Endodermal cell (in vitro differentiated cells): ENCODE results near the gene DNAJC5G. TPM values are rescaled to one million over a fixed set of nuclear protein-coding genes. Genes with fewer than 3 reads are reported as not detected.

ENCODE experiments used
- DNase-seq: peaks from one replicate; pipeline ENCODE4 v3.0.0-alpha.2; 2017
- H3K27ac ChIP-seq: 2 replicates; pipeline ENCODE4 v1.5.1; 2013; ENCODE audit warnings: mild to moderate bottlenecking, low read depth, low read length, moderate library complexity
- H3K27me3 ChIP-seq: 2 replicates; pipeline ENCODE4 v1.6.1; 2013; ENCODE audit warnings: mild to moderate bottlenecking, low read length, moderate library complexity; ENCODE audit not compliant: insufficient read depth, control insufficient read depth, poor library complexity, severe bottlenecking
- H3K36me3 ChIP-seq: 2 replicates; pipeline ENCODE4 v1.7.0; 2013; ENCODE audit warnings: mild to moderate bottlenecking, low read length, moderate library complexity; ENCODE audit not compliant: control insufficient read depth, insufficient read depth
- H3K4me1 ChIP-seq: one replicate; pipeline ENCODE4 v1.7.0; 2013; ENCODE audit warnings: low read length; ENCODE audit not compliant: control insufficient read depth, insufficient read depth
- H3K4me3 ChIP-seq: 2 replicates; pipeline ENCODE4 v1.5.1; 2013; ENCODE audit warnings: mild to moderate bottlenecking, low read length, moderate library complexity
- H3K9ac ChIP-seq: 2 replicates; pipeline ENCODE4 v1.6.1; 2013; ENCODE audit warnings: mild to moderate bottlenecking, low read length, moderate library complexity; ENCODE audit not compliant: poor library complexity, severe bottlenecking; ENCODE audit errors: extremely low read depth
- H3K9me3 ChIP-seq: 2 replicates; pipeline ENCODE4 v1.6.1; 2013; ENCODE audit warnings: mild to moderate bottlenecking, low read length, moderate library complexity; ENCODE audit not compliant: control insufficient read depth
- H3K27ac Mint-ChIP-seq: 2 replicates; pipeline ENCODE4 v1.8.0; 2020; ENCODE audit warnings: mixed read lengths
- H3K27me3 Mint-ChIP-seq: 2 replicates; pipeline ENCODE4 v1.8.0; 2021; ENCODE audit warnings: mild to moderate bottlenecking, mixed read lengths; ENCODE audit not compliant: insufficient read depth
- H3K36me3 Mint-ChIP-seq: 2 replicates; pipeline ENCODE4 v1.8.0; 2020; ENCODE audit warnings: low read depth, mixed read lengths
- H3K4me1 Mint-ChIP-seq: 2 replicates; pipeline ENCODE4 v1.8.0; 2020; ENCODE audit warnings: mixed read lengths
- H3K4me3 Mint-ChIP-seq: 2 replicates; pipeline ENCODE4 v1.8.0; 2020; ENCODE audit warnings: mild to moderate bottlenecking, moderate library complexity, mixed read lengths
- H3K9me3 Mint-ChIP-seq: 2 replicates; pipeline ENCODE4 v1.8.0; 2020; ENCODE audit warnings: mild to moderate bottlenecking, mixed read lengths
- CTCF ChIP-seq: fragments of 200-600 bp; sonication (generic); conservative IDR thresholded peaks from 2 replicates; pipeline ENCODE4 v1.5.0; 2021; ENCODE audit warnings: antibody characterized with exemption, mild to moderate bottlenecking
- WGBS, 2 experiments: methylation state at CpG; one replicate each; pipeline versions ENCODE4 v1.1.5 to v1.1.7; 2013; ENCODE audit warnings: missing lambda C conversion rate in 2 of 2, mixed read lengths in 1 of 2; ENCODE audit not compliant: insufficient coverage in 1 of 2, insufficient read length in 1 of 2; 5-methylcytosine and 5-hydroxymethylcytosine counted together
- total RNA-seq, 2 donors: library from RNA; stranded (reverse); fragmentation: NEBNext Ultra II Directional in 1 of 2; extraction: Animal tissue kit (Norgen Biotek cat#: 25700) in 1 of 2; gene quantifications; 2 replicates in 1 of 2; 3 replicates in 1 of 2; pipeline ENCODE4 v1.2.1, GENCODE V29; 2021

Gene DNAJC5G
- total RNA-seq, 2 donors from 2014 or later: 0.49 TPM; not detected in 1

- Mint-ChIP-seq H3K9me3 (no peaks in the 10 kb centered on the region), H3K36me3 (no peaks in the 10 kb centered on the region), H3K4me1 (peaks cover 14% of the 10 kb centered on the region), H3K4me3 (peak overlapping the region; percentile 55), H3K27me3 (peaks cover 38% of the 10 kb centered on the region), H3K27ac (no peak overlapping the region)
- DNase-seq: peak; percentile 65
- H3K9me3 ChIP-seq: no peaks in the 10 kb centered on the region
- H3K4me1 ChIP-seq: no peaks in the 10 kb centered on the region
- TF ChIP-seq CTCF: no peak
- peaks cover 88% of the 10 kb centered on the region for H3K27me3 ChIP-seq
- H3K4me3 ChIP-seq: peak overlapping the region; percentile 78
- H3K9ac ChIP-seq: no peak overlapping the region
- H3K27ac ChIP-seq: no peak overlapping the region
- H3K36me3 ChIP-seq: no peaks in the 10 kb centered on the region
- 2 to 3% methylated on average over 17 to 46 of the region's 46 CpGs for WGBS, 2 experiments
These were observed 11.7 kb upstream of the DNAJC5G start for GRCh38 chr2:27263287-27264252.

- WGBS, 2 experiments: 1 to 12% methylated on average over 3 to 38 of the region's 38 CpGs
- Mint-ChIP-seq H3K36me3 (no peaks in the 10 kb centered on the region), H3K9me3 (no peaks in the 10 kb centered on the region), H3K27me3 (peaks cover 31% of the 10 kb centered on the region), H3K27ac (no peak overlapping the region), H3K4me3 (peak overlapping the region; percentile 55), H3K4me1 (peaks cover 14% of the 10 kb centered on the region)
- Histone ChIP-seq H3K4me1 (no peaks in the 10 kb centered on the region), H3K27me3 (peaks cover 80% of the 10 kb centered on the region), H3K36me3 (no peaks in the 10 kb centered on the region), H3K9me3 (no peaks in the 10 kb centered on the region), H3K4me3 (peak overlapping the region; percentile 78), H3K9ac (no peak overlapping the region), H3K27ac (no peak overlapping the region)
- no peak for TF ChIP-seq CTCF
- DNase-seq: peak; percentile 87
These were observed 10.9 kb upstream of the DNAJC5G start for GRCh38 chr2:27264253-27264752.

- Mint-ChIP-seq H3K27ac (no peak overlapping the region), H3K4me3 (peak overlapping the region; percentile 55), H3K36me3 (no peaks in the 10 kb centered on the region), H3K9me3 (no peaks in the 10 kb centered on the region), H3K27me3 (peaks cover 25% of the 10 kb centered on the region), H3K4me1 (peaks cover 14% of the 10 kb centered on the region)
- peak; percentile 95 for DNase-seq
- Histone ChIP-seq H3K4me1 (no peaks in the 10 kb centered on the region), H3K9ac (no peak overlapping the region), H3K27ac (no peak overlapping the region), H3K36me3 (no peaks in the 10 kb centered on the region), H3K4me3 (peak overlapping the region; percentile 78), H3K27me3 (peaks cover 74% of the 10 kb centered on the region), H3K9me3 (no peaks in the 10 kb centered on the region)
- WGBS, 2 experiments: 6 to 11% methylated on average over 29 to 56 of the region's 56 CpGs
- peak; percentile 88 for TF ChIP-seq CTCF
These were observed 10.3 kb upstream of the DNAJC5G start for GRCh38 chr2:27264753-27265535.
